ENCODE results near the gene ALKBH6.

Gene ALKBH6

DNA sequence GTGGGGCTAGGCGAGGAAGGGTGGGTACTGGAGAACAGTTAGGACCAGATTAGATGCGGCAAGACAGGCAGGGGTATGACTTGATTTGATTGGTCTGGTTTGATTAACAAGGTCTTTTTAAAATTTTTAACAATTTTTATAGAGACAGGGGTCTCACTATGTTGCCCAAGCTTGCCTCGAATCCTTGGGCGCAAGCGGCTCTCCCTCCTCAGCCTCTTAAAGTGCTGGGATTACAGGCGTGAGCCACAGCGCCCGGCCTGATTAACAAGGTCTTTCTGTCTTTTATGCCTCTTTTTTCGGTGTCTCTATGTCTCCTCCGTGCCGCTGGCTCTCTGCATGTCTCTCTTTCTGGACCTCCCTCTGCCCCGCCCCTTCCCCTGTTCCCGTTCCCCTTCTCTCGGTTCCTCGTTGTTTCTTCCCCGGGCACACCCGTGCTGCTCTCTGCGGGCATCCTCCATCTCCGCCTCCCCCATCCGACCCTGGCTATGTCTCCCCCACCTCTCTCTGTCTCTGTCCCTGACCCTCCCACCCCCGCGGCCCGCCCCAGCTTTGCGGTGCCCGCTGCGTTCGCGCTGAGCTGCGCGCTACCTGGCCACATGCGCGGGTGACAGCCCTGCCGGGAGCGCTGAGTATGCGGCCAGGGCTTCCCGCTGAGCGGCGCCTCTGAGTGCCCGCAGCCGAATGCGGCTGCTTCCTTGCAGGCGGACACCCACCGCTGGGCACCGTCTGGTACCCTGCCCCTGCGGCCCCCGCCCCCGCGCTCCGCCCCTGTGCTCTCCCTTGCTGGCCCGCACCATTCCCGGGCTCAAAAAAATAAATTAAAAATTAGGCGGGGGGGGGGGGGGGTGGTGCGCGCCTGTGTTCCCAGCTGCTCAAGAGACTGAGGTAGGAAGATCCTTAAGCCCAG is 27.1 kb downstream of the ALKBH6 start:
- CTCF ChIA-PET, result interaction anchor here (0.6 to 2.2 kb wide), 7 partner anchors 9 to 58 kb away, joined by 3 to 9 read pairs (median 4); no protein-coding TSS in a partner anchor
- TF ChIP-seq, protein P1, sequence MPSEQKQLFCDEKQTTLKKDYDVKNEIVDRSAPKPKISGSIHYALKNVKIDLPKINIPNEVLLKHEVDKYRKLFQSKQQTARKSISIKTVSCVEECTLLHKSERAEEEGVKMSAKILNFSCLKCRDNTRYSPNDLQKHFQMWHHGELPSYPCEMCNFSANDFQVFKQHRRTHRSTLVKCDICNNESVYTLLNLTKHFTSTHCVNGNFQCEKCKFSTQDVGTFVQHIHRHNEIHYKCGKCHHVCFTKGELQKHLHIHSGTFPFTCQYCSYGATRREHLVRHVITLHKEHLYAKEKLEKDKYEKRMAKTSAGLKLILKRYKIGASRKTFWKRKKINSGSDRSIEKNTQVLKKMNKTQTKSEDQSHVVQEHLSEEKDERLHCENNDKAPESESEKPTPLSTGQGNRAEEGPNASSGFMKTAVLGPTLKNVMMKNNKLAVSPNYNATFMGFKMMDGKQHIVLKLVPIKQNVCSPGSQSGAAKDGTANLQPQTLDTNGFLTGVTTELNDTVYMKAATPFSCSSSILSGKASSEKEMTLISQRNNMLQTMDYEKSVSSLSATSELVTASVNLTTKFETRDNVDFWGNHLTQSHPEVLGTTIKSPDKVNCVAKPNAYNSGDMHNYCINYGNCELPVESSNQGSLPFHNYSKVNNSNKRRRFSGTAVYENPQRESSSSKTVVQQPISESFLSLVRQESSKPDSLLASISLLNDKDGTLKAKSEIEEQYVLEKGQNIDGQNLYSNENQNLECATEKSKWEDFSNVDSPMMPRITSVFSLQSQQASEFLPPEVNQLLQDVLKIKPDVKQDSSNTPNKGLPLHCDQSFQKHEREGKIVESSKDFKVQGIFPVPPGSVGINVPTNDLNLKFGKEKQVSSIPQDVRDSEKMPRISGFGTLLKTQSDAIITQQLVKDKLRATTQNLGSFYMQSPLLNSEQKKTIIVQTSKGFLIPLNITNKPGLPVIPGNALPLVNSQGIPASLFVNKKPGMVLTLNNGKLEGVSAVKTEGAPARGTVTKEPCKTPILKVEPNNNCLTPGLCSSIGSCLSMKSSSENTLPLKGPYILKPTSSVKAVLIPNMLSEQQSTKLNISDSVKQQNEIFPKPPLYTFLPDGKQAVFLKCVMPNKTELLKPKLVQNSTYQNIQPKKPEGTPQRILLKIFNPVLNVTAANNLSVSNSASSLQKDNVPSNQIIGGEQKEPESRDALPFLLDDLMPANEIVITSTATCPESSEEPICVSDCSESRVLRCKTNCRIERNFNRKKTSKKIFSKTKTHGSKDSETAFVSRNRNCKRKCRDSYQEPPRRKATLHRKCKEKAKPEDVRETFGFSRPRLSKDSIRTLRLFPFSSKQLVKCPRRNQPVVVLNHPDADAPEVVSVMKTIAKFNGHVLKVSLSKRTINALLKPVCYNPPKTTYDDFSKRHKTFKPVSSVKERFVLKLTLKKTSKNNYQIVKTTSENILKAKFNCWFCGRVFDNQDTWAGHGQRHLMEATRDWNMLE (tag by site-specific recombination; conservative IDR thresholded peaks at IDR 0.05; ENCODE audit: low read depth), result no peak
- TF ChIP-seq ZBTB26 (tag by site-specific recombination; optimal IDR thresholded peaks at IDR 0.05), result peak; percentile 100
- TF ChIP-seq ZNF2 (tag by site-specific recombination; IDR thresholded peaks at IDR 0.05), result peak; percentile 93; the same call in 1 of the 2 replicates
- peak; percentile 95 for TF ChIP-seq ZNF777 (tag by site-specific recombination; IDR thresholded peaks at IDR 0.05; ENCODE audit: borderline replicate concordance)
- TF ChIP-seq ZNF24 (tag by site-specific recombination; IDR thresholded peaks at IDR 0.05), result peak; percentile 49; the same call in 1 of the 2 replicates
- peak; percentile 86 for TF ChIP-seq ZNF692 (tag by site-specific recombination; IDR thresholded peaks at IDR 0.05)
- peak; percentile 76; the same call in 1 of the 2 replicates for TF ChIP-seq INSM2 (tag by site-specific recombination; IDR thresholded peaks at IDR 0.05)
- peak; percentile 96 for TF ChIP-seq KLF9 (tag by site-specific recombination; IDR thresholded peaks at IDR 0.05; ENCODE audit: low read depth)
- peak; percentile 70 for TF ChIP-seq ZFP69B (tag by site-specific recombination; IDR thresholded peaks at IDR 0.05)
- TF ChIP-seq, protein P2, sequence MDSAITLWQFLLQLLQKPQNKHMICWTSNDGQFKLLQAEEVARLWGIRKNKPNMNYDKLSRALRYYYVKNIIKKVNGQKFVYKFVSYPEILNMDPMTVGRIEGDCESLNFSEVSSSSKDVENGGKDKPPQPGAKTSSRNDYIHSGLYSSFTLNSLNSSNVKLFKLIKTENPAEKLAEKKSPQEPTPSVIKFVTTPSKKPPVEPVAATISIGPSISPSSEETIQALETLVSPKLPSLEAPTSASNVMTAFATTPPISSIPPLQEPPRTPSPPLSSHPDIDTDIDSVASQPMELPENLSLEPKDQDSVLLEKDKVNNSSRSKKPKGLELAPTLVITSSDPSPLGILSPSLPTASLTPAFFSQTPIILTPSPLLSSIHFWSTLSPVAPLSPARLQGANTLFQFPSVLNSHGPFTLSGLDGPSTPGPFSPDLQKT (IDR thresholded peaks at IDR 0.05; ENCODE audit: borderline replicate concordance, low read depth, low read length), result no peak
- no peak for TF ChIP-seq YY1 (tag by site-specific recombination; IDR thresholded peaks at IDR 0.05)
- TF ChIP-seq MYNN (tag by site-specific recombination; IDR thresholded peaks at IDR 0.05; ENCODE audit: borderline replicate concordance), result peak; percentile 47; the same call in 1 of the 2 replicates
- peak; percentile 54 for TF ChIP-seq ZNF394 (tag by site-specific recombination; IDR thresholded peaks at IDR 0.05; ENCODE audit: borderline replicate concordance)
- TF ChIP-seq ZBTB1 (tag by site-specific recombination; IDR thresholded peaks at IDR 0.05), result peak; percentile 88; the same call in 1 of the 2 replicates
- TF ChIP-seq ZNF18 (tag by site-specific recombination; IDR thresholded peaks at IDR 0.05), result no peak
- TF ChIP-seq ZNF155 (tag by site-specific recombination; IDR thresholded peaks at IDR 0.05), result no peak
- peak; percentile 82; the same call in 1 of the 2 replicates for TF ChIP-seq ZNF792 (tag by site-specific recombination; IDR thresholded peaks at IDR 0.05)
- 0 out of 2 replicates have a peak, but pooled peaks have one; percentile 4 for TF ChIP-seq PRDM1 (tag by site-specific recombination; IDR thresholded peaks at IDR 0.05)
- no peak for TF ChIP-seq ZNF707 (tag by site-specific recombination; IDR thresholded peaks at IDR 0.05)
- TF ChIP-seq ZNF473 (tag by site-specific recombination; IDR thresholded peaks at IDR 0.05), result no peak
- 0 out of 2 replicates have a peak, but pooled peaks have one; percentile 45 for TF ChIP-seq ZNF324 (tag by site-specific recombination; IDR thresholded peaks at IDR 0.05)

More for the DNA sequence above, 27.1 kb downstream of the ALKBH6 start:
- Histone ChIP-seq H3K36me3 (ENCODE audit: control insufficient read depth in 2 of 2, insufficient read depth in 1 of 2, low read length in 2 of 2) (no peaks in the 10 kb centered on the region), H3K4me1 (ENCODE audit: control insufficient read depth, insufficient read depth, low read length) (peaks cover 8% of the 10 kb centered on the region), H3K27ac (ENCODE audit: extremely low read depth, low read depth, low read length) (no peak overlapping the region), H3K9me3 (ENCODE audit: control insufficient read depth, insufficient read depth, low read depth, low read length) (no peaks in the 10 kb centered on the region), H3K4me3 (ENCODE audit: low read depth, low read length) (peak overlapping the region; percentile 20)
- POLR2A ChIA-PET, result interaction anchor here (0.6 to 1.9 kb wide), 3 partner anchors 27 to 141 kb away, joined by 3 to 5 read pairs (median 5); partner anchors contain the start of gene ALKBH6

All from HEK293 (cell line).